Measurements from ENCODE around the gene ANTXR2.

GRCh38 chr4:79983431-79983830 lies 89.6 kb downstream of the ANTXR2 start:
- TF ChIP-seq CTCF (IDR thresholded peaks at IDR 0.05) (no peak), POLR2A (IDR thresholded peaks at IDR 0.05) (no peak)

Measured in heart left ventricle (tissue), 13 donors.